Stimulated activated CD8-positive, alpha-beta memory T cell treated with anti-CD3 and anti-CD28 coated beads, Interleukin-7, amount 100 ng/mL, for 48 hours (primary cell): ENCODE results near the gene DEFB131A.
"Not testable (repeated sequence)": the region's sequence is repeated elsewhere in the genome, so short reads cannot be mapped to it uniquely, and the experiment has no call there.

Experiments
- DNase-seq, 2 donors: peaks; one replicate each; pipeline ENCODE4 v3.0.0-alpha.2; 2020; ENCODE audit warnings: low read depth in 1 of 2; ENCODE audit errors: extremely low read depth in 1 of 2

DEFB131A gene, protein sequence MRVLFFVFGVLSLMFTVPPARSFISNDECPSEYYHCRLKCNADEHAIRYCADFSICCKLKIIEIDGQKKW

DNA sequence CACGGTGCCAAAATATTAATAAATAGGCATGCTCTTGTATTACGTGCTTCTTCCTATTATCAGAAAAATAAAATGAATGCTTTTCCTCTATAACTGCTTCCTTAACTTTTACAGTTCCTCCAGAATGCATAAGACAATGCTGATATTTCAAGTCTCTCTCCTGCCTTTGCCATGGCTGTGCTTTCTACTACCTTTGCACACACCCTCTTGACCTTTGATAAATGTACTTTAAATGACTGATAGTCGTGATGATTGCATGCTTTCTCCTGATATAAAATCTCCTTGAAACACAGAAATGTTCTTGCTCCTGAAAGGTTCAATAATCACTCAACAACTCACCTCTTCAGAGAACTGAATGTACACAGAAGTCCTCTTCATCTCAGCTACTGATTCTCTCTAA is at the start of gene DEFB131A:
DEFB131A (plus strand) TSS at position 301 of the 400 bp plus-strand sequence. CDS start 120 bp downstream, outside the sequence.
- DNase-seq = not testable (repeated sequence)

DNA sequence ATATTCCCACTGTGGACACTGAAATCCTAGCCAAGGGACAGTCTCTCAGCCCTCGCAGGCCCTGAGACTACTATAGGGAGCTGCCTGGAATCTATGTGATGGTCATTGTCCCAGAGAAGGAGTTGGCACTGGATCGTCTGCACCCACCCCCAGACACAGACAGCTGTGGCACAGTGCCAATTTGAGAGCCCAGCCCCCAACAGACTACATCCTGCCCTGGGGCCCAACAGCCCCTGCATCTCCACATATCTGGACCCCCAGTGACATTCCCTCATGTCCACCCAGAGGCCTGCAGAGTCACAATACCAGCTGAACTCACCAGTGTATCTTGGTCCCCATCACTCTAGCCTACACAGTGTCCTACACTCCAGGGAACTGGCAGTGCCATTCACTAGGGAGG is 38.4 kb upstream of the DEFB131A start:
- DNase-seq = not testable (repeated sequence)

DNA sequence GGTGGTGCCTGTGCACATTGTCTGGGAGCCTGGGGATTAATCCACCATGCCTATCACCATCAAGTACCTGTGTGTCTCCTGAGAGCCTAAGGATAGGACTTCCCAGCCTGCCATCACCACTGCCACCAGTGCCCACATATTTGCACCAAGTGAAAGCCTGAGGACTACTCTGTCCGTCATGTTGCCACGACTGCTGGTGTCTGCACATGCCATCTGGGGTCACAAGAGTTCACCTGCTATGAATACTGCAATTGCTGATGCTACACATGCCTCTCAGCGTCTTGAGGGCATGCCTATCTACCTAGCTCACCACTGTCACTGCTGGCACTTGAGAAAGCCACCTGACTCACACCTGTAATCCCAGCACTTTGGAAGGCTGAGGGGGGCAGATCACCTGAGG is 37.7 kb upstream of the DEFB131A start:
- DNase-seq = not testable (repeated sequence)

DNA sequence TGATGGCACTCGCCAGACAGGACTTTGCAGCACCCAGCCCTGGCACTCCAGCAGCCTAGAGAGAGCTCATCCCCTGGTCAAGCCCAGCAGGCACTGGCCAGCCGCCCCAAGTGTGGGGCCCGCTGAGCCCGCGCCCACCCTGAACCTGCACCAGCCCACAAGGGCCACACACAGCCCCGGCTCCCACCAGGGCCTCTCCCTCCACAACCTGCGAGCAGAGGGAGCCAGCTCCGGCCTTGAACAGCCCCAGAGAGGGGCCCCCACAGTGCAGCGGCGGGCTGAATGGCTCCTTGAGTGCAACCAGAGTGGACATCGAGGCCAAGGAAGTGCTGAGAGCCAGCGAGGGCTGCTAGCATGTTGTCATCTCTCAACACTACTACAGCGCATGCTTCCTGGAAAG is 34.4 kb upstream of the DEFB131A start:
- DNase-seq = no peak

DNA sequence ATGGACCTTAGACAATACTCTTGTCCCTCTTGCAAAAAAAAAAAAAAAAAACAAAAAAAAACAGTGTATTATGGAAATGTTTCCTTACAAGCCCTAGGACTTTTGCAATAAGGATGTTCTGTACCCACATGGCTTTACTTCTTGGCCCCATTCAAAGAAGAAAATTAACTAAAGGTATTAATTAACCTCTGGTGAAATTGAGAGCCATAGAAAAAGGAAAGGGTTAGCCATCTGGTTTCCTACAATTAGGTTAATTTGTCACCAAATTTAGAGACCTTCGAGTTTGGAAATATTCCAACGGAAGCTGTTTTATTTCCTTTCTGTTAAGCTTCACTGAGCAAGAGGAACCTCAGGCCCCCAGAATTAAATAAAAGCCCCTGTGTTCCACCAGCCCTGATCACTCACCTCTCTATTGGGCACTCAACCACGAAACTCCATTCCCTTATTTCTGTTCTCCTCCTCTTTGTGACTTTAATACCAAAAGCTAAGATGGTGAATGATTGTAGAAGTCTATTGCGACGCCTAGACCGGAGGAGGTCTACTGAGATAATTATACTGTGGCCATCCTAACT is 22.2 kb upstream of the DEFB131A start:
- DNase-seq = not testable (repeated sequence)

DNA sequence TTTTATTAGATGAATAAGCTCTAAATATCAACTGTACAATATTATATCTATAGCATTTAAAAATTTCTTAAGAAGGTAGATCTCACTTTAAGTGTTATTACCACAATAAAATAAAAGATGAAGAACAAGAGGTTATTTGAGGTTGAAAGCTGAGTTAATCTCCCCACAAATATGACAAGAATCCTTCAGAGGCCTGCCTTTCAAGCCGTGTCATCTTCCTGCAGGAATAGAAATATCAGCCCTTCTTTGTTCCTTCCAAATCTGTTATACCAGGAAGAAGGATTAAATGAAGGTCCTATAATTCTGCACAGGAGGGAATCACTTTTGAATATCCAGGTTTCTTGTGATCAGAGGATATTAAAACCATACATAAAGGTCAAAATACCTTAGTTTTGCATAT is 18.3 kb upstream of the DEFB131A start:
- not testable (repeated sequence) for DNase-seq

DNA sequence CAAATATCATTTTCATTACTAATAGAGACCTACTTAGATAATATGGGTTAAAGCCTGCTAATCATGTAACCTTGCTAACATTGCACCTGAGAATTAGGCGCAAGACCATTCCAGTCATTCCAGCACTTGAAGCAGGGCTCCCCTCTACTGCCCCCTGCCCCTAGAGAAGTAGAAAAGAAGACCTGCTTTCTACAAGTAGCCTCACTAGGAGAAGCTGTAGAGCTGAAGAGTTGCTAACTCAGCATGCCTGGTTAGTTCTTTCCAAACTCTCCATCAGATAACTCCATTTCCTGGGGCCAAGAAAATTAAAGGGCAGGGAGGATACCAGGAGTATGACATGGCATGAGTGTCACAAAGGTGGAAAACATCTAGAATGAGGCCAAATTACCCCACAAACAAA is 14.2 kb upstream of the DEFB131A start:
- not testable (repeated sequence) for DNase-seq

DNA sequence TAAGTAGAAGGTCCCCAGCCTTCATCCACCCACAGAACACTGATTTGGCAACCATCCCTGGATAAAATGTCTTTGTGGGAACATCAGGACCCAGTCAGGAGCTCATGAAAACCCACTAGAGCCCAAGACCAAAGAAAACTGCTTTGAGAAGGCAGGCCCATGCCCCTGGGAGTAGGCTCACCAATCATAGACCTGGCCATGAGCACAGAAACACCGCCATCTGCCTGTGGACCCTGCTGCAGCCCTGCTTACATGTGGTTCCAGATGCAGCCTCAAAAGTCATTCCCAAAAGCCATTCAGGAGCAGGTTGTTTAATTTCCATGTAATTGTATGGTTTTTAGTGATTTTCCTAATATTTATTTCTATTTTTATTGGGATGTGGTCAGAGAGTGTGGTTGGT is 10.9 kb upstream of the DEFB131A start:
- not testable (repeated sequence) for DNase-seq

DNA sequence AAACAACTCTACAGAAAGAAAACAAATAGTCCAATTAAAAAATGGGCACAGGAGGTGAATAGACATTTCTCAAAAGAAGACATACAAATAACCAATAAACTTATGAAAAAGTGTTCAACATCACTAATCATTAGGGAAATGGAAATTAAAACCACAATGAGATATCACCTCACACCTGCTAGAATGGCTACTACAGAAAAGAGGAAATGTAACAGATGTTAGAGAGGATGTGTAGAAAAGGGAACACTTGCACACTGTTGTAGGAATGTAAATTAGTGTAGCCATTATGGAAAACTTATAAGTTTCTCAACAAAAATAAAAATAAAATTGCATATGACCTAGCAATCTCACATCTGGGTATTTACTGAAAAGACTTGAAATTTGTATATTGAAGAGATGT is 7.5 kb upstream of the DEFB131A start:
- DNase-seq = not testable (repeated sequence)

DNA sequence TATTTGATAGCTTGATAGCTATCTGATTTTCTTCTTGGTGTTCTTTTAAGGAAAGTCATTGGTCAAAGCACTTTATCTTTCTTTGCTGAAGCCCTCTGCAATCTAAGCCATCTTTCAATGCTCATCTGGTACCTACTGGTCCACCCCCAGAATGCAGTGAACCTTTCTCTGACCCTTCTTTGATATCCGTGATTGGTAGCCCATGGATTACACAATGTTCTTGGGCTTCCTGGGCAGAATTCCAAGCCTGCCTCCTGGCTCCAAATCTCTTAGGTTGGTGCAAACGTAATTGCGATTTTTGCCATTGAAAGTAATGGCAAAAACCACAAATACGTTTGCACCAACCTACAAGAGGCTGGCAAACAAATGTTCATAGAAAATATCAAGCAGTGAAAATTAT is 1.9 kb upstream of the DEFB131A start:
- not testable (repeated sequence) for DNase-seq

DNA sequence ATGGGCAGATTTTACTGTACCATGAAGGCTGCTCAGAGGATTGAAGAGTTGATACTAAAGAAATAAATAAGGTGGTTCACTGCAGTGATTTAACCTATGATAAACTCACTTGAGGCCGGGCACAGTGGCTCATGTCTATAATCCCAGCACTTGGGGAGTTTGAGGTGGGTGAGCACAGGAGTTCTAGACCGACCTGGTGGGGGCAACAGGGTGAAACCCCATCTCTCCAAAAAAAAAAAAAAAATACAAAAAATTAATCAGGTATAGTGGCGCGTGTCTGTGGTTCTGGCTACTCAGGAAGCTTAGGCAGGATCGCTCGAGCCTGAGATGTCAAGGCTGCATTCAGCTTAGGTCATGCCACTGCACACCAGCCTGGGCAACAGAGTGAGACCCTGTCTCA is 467 bp downstream of the DEFB131A start:
- not testable (repeated sequence) for DNase-seq

DNA sequence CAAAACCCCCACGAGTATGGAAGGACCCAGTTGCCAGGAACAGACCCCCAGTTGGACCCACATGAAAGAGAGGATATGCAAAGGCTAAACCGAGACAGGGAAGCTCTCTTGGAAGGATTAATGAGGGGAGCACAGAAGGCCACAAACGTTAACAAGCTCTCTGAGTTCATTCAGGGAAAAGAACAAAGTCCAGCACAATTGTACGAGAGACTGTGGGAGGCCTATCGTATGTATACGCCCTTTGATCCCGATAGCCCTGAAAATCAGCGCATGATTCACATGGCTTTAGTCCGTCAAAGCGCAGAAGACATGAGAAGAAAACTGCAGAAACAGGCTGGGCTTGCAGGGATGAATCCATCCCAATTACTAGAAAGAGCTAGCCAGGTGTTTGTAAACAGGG is 8.0 kb downstream of the DEFB131A start:
- DNase-seq = not testable (repeated sequence)

DNA sequence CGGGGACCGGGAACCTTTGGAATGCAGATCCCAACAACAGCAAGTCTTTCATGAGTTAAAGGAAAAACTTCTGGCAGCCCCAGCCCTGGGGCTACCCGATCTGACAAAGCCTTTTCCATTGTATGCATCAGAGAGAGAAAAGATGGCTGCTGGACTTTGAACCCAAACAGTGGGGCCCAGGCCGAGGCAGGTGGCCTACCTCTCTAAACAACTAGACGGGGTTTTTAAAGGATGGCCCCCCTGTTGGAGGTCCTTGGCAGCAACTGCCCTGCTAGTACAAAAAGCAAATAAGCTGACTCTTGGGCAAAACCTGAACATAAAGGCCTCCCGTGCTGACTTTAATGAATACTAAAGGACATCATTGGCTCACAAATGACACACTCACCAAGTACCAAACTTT is 10.1 kb downstream of the DEFB131A start:
- not testable (repeated sequence) for DNase-seq

DNA sequence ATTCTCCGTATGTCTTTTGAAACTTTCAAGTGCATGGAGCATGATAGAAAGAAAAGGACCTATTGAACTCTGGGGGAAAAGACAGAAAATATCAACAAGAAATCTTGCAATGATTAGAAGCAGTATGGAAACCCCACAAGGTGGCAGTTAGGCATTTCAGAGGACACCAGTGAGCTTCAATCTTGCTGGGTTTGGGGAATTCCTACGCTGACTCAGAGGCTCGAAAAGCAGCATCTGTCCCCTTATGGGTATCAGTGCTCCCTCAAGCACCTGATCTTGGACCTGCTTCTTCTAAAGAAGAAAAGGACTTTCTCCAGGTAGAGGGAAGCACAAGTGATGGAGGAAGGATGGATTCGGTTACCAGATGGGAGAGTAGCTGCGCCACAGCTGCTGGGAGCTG is 10.8 kb downstream of the DEFB131A start:
- DNase-seq = not testable (repeated sequence)

DNA sequence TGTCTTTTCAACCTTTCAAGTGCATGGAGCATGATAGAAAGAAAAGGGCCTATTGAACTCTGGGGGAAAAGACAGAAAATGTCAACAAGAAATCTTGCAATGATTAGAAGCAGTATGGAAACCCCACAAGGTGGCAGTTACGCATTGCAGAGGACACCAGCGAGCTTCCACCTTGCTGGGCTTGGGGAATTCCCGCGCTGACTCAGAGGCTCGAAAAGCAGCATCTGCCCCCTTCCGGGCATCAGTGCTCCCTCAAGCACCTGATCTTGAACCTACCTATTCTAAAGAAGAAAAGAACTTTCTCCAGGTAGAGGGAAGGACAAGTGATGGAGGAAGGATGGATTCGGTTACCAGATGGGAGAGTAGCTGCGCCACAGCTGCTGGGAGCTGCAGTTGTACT is 35.3 kb downstream of the DEFB131A start:
- DNase-seq = not testable (repeated sequence)

DNA sequence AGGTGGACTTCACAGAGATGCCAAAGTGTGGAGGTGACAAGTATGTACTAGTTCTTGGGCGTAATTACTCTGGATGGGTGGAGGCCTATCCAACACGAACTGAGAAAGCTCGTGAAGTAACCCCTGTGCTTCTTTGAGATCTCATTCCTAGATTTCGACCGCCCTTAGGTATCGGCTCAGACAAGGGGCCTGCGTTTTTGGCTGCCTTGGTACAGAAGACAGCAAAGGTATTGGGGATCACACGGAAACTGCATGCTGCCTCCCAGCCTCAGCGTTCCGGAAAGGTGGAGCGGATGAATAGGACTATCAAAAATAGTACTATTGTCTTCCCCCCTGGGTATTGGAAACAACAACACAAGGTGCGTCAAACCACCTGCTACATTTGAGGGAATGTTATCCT is 35.9 kb downstream of the DEFB131A start:
- not testable (repeated sequence) for DNase-seq

DNA sequence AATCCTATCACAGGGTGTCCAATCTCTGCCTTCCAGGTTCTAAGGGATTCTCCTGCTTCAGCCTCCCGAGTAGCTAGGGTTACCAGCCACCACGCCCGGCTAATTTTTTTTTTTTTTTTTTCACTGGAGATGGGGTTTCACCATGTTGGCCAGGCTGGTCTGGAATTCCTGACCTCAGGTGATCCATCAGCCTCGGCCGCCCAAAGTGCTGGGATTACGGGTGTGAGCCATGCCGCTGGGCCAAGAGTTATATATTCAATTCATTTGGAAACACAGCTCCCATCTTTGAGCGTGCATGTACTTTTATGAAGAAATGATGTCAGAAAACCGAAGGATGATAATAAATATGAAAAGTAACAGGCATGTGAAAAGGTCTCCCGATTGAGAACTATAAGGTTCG is 38.7 kb downstream of the DEFB131A start:
- DNase-seq = not testable (repeated sequence)

DNA sequence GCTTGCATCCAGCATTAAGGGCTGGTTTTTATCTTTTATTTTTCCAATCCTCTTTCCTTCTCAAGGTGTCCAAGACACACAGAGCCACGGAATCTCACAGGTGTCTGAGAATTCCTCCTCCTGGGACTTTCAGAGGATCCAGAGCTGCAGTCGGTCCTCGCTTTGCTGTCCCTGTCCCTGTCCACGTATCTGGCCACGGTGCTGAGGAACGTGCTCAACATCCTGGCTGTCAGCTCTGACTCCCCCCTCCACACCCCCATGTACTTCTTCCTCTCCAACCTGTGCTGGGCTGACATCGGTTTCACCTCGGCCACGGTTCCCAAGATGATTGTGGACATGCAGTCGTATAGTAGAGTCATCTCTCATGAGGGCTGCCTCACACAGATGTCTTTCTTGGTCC is 39.5 kb downstream of the DEFB131A start:
- DNase-seq = not testable (repeated sequence)

DNA sequence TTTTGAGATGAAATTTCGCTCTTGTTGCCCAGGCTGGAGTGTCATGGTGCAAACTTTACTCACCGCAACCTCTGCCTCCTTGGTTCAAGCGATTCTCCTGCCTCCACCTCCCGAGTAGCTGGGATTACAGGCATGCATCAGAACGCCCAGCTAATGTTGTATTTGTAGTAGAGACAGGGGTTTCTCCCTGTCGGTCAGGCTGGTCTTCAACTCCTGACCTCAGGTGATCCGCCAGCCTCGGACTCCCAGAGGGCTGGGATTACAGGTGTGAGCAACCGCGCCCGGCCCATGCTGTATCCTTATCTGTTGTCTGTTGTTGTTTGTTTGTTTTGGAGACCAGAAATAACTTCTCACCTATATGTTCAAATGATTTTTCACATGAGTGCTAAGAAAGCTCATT is 42.7 kb downstream of the DEFB131A start:
- DNase-seq = not testable (repeated sequence)

DNA sequence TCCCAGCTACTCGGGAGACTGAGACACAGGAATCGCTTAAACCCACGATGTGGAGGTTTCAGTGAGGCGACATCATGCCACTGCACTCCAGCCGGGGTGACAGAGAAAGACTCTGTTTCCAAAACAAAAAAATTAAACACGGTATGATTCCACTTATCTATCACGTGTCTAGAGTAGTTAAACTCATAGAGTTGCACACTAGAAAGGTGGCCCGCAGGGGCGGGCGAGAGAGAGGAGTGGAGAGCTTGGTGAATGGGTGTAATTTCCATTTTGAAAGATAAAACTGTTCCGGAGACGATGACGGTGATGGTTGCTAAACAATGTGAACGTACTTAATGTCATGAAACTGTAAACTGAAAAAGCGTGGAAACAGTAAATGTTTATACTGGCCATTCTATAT is 44.6 kb downstream of the DEFB131A start:
- DNase-seq = not testable (repeated sequence)

DNA sequence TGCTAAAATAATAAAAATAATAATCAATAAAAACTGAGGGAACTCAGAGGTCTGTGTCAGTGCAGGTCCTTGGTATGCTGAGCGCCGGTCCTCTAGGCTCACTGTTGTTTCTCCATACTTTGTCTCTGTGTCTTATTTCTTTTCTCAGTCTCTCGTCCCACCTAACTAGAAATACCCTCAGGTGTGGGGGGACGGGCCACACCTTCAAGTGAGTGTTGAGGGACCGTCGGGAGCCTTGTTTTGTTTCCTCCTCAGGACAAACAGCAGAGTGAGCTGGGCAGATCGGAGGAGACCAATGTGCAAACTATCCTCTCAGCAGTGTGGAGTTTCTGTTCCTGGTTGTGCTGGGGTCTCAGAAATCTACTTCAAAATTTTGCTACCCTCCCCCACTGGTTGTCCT is 46.3 kb downstream of the DEFB131A start:
- not testable (repeated sequence) for DNase-seq

DNA sequence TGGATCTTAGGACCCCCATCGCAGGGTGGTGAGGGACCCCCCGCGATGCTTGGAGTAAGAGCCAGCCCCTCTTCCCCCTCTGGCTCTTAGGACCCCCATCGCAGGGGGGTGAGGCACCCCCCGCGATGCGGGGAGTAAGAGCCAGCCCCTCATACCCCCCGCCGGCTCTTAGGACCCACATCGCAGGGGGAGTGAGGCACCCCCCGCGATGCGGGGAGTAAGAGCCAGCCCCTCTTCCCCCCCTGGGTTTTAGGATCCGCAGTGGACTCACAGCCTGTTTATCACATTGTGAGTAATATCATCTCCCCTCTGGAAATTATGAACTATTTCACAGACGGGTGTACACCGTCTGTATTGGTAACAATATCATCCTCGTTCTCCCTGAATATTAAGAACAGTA is 46.8 kb downstream of the DEFB131A start:
- not testable (repeated sequence) for DNase-seq

DNA sequence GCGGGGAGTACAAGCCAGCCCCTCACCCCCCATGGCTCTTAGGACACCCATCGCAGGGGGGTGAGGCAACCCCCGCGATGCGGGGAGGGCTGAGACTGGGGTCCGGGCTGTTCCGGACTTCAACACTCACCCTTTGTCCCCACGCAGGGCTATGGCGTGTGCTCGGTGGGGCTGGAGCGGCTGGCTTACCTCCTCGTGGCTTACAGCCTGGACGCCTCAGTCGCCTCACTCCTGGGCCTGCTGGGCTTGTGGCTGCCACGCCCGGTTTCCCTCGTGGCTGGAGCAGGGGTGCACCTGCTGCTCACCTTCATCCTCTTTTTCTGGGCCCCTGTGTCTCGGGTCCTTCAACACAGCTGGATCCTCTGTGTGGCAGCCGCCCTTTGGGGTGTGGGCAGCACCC is 49.4 kb downstream of the DEFB131A start:
- DNase-seq = not testable (repeated sequence)
